IPS-NIHi7 (cell line): Measurements from ENCODE around the gene LGALS9.
A peak's percentile ranks its signal among the peaks of the same experiment; 100 is the strongest.

ENCODE experiments used
- DNase-seq: peaks from one replicate; pipeline ENCODE4 v3.0.0; 2012; ENCODE audit warnings: mixed read lengths; ENCODE audit errors: extremely low spot score

The LGALS9 gene

DNA sequence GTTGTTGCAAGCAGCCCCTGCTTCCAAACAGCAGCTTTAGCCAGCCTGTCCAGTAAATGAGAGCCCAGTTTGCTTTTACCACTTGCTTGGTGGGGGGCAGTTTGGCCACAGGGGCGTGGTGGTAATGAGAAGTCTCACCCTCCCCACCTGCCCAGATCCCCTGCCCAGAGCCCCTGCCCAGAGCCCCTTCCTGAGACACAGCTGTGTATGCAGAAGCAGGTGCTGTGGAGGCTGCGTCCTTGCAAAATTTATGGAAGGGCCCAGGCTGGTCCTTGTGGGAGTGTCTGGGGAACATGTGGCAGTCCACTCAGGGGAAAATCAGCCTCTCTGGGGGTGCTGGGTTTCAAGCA lies 27.6 kb upstream of the LGALS9 start:
- no peak for DNase-seq

DNA sequence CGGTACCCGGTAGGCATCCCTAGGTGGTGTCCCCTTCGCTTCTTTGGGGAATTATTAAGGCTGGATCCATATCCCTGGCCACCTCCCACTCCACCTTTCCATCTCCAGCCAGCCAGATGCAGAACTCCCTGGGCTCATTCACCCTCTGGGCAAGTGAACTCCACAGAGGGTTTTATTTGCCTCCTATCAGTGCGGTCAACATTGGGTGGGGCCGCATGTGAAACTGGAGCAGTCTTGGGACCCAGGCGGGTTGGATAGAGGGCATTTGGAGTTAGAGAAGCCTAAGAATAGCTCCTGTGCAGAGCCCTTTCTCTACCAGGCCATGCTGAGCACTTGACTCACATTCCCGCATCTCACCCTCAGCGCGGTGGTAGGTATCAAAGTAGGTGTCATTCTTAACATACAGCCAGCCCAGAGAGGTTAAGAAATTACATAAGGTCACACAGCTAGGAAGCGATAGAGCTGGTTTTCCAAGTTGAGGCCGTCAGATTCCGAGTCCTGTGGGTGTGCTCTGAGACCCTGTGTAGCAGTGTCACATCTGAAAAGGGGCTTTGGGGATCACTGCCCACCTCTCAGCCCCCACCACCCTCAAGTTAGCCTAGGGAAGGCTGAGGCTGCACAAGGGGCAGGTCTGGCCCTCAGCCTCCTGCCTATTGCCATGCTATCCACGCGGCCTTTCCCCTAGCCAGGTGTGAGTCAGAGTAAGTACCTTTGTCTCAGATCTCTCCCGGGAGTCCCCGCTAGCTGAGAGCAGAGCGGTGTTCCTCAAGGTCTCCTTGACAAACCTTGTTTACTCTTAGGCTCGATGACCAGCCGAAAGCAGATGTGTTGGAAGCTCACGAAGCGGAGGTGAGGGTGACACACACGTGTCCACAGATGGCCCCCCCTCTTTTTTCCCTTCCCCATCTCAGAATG lies 26.9 kb upstream of the LGALS9 start:
- no peak for DNase-seq

GRCh38 chr17:27605409-27605808 lies 25.6 kb upstream of the LGALS9 start:
- no peak for DNase-seq

DNA sequence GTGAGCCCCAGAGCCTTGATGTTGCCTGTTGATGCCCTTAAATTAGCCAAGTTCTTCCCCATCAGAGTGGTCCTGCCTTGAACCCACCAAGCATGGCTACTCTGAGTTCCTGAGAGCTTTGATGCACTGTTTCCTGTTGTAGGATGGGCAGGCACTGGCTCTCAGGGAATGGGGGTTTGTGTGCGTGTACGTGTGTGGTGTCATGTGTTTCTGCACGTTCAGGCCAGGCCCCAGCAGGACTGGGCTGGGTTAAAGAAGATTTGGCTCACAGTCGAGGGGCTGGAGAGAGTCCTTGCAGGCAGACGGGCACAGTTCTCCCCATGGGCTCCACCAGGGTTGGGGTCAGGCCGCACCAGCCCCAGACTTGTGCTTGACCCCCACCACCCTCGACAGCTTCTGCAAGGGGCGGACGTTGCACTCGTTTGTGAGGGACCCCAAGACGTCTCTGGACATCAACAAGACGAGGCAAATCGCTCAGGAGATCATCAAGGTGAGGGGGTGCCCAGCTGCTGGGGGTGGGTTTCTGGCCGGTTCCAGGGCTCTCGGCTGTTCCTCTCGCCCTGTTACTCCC lies 23.4 kb upstream of the LGALS9 start:
- DNase-seq = no peak

DNA sequence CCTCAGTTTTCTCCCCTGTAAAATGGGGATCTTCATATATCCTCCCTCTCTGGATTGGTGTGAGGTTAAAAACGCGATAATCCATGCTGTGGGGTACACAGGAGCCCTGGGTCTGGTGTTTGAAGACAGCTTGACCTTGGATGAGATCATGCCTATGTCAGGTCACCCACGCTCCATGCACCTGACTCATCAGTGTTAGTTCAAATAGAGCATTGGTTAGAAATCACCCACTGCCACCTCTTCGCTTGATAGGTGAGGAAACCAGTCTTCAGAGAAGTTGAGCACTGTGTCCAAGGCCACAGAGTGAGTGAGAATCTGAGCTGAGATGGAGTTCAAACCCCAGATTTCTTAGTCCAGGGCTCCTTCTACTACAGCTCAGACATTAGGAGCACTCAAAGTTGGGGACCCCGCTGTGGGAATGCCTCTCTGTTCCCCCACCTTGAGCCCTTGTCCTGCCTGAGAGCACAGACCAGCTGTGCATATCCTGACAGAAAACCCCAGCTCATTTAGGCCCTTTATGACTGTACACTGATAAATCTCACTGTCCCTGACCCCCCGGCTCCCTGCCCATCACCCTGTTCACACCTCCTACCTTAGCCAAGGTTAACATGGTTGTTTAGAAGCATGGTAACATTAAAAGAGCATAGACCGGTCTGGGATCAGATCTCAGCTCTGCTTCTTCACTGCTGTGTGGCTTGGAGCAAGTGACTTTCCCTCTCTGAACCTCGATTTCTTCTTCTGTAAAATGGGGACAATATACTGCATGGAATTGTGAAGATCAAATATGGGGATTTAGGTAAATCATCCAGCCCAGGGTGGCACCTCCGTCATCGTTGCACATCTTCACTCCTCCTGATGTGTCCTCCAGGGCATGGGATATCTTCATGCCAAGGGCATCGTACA lies 22.4 kb upstream of the LGALS9 start:
- no peak for DNase-seq

DNA sequence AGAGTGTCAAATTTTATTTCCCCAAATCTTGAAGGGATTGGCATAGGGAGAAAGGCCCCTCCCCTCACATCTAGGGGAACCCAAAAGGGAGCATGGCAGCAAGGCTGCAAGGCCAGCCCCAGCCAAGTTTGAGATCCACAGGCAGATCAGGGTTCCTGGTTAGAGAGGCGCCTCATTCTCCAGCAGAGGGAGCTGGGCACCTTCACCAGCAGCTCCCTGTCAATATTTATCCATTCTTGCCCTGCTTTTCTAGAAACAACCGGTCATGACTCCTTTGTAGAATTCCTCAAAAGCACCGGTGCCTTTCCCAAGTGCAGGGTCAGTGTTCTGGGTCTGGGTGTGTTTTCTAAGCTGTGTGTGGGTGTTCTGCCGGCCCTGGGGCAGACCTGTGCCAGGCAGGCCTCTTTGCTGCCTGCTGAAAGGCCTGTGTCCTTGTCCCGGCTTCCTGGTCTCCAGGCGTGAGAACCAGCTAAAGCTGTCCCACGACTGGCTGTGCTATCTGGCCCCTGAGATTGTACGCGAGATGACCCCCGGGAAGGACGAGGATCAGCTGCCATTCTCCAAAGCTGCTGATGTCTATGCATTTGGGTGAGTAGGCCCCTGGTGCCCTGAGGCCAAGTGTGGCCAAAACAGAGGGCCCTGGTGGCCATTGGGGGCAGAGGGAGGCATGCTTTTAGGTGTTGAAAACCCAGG lies 21.2 kb upstream of the LGALS9 start:
- peak; percentile 61 for DNase-seq

- DNase-seq = no peak
Observed at GRCh38 chr17:27610304-27610677, 20.7 kb upstream of the LGALS9 start.

DNA sequence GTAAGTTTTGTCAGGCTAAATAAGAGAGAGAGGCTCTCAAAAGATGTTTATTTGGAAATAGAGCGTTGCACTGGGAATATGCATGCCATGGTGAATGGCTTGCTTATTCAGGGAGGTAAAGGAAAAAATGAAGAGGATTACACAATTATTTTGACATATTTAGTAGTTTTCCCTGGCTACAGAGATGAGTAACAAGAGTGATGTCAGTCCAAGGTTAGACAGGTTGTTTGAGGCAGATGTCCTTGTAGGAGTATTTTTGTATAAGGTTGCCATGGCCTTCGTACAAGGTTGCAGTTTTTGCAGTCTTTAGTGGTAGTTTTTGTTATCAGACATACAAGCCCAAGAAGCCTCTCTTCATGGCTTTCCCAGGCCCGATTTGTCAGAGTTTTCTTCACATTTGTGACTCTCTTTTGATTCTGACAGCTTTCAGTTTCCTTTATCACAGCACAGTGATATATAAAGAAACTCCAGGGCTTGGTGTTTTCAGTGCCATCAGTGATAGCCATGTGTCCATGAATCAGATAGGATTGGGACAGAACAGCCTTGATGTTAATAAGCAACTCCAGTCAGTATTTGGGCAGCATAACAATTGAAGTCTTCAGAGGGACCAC lies 18.7 kb upstream of the LGALS9 start:
- no peak for DNase-seq

DNA sequence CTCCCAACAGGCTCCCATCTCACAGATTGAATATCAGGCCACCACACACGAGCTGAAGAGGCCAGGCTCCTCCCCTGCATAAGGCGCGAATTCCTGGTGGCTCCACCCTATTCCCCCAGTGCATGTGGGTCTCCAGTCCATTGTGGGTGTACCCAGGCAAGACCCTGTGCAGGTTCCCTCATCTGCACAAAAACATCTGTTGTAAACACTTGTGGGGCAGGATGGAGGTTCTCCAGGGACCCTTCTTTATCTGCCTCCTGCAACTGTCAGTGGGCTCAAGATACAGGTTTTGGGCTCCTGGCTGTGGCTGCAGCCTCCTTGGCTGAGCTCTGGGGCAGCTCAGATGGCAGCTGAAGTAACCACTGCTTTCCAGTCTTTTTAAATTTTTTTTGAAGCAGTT lies 17.6 kb upstream of the LGALS9 start:
- DNase-seq = no peak

DNA sequence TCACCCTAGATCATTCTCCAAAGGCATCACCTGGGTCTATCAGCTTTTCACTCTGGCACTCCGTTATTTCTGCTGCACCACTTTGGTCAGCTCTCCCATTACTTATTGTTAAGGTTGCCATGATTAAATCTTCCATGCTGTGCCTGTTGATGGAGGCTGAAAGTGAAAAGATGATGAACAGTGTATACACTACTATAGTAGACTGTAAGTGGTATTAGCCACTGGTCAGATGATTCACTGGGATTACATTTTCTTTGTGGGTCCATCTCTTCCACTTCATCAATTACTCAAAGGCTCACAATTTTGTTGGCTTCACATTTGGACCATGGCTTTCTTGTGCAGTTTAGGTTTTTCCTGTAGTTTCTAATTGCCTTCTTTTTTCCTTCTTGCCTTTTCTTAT lies 15.9 kb upstream of the LGALS9 start:
- no peak for DNase-seq

DNA sequence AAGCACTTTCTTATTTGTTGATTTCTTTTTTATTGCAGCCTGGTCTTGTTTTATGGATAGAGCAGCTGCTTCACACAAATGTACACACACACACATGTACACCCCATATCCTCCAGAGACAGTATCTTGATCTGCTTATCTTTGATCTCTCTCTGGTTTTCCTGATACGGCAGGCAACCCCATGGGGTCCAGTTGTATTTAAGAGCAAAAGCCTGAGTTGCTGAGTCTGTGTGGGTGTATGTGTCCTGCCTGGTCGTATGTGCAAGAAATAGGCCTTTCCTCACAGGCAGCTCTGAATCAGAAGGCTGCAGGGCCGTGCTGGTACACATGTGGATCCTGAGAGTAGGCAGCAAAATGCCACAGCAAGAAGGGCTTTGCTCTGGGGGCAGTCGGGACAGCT lies 14.6 kb upstream of the LGALS9 start:
- no peak for DNase-seq

DNA sequence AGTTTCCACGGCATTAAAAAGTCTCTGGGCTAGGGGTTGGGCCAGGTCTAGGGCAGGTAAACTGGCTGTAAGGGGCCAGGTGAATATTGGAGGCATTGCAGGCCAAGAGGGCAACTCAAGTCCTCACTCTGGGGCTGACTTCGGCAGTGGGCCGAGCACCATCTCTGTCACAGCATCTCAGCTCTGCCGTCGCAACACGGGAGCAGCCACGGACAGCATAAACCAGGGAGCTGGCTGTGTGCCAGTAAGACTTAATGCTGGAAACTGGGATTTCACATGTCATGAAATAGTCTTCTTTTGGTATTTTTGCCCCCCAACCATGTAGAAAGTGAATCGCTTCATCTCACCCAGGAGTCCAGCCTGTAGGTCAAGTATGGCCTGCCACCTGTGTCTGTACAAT lies 12.6 kb upstream of the LGALS9 start:
- DNase-seq = no peak

DNA sequence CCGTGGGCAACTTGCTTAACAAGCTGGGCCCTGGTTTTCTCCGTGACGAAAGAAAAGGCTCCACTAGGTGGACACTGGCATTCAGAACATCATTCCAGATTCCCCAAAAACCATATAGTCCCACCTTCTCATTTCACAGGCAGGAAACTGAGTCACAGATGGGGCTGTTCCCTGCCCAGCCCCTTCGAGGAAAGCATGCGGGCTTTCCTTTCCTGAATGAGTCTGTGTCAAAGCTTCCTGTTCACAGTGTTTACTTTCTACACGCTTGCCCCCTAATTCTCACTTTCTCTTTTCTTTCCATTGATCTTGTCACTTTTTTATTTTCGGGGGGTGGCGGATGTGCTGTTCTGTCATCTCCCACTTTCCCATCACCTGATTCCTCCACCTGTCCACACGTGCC lies 10.3 kb upstream of the LGALS9 start:
- no peak for DNase-seq

DNA sequence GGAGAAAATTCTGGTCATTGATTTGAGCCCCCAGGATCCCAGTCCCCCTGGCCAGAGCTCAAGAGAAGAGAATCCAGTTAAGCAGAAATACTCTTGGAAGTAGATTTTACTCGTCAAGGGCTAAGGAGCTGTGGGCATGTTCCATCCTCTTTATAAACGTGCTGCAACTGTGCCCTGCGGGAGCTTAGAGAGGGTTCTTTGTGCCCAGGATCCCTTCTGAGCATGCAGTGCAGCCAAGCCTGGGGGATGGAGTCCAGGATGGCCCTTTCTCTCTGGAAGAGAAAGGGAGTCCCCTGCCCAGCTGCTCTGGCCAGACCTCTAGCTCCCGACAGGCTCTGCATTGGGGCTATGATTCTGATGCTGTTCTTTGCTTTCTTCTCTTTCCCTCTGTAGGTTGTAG lies 9.5 kb upstream of the LGALS9 start:
- no peak for DNase-seq

DNA sequence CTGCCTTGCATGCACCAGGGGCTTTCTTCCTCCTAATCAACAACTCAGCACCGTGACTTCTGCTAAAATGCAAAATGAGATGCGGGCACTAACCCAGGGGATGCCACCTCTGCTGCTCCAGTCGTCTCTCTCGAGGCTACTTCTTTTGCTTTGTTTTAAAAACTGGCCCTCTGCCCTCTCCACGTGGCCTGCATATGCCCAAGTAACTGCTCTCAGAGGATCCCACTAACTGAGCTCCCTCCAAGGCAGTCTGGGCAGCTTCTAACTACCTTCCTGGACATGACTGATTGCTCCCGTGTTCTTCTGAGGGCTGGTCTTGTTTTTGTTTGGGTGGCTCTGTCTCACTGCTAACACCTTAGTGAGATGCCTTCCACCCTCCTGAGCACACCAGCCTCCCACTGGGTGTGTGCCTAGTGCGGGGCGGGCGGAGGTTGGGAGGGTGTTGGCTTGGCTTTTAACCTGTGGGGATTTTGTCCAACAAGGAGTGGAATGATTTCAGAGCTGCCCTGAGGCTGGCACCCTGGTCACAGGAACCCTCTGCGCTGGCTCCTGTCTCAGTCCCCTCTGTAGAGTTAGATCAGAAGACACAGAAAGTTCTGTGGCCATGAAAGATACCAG lies 8.9 kb upstream of the LGALS9 start:
- no peak for DNase-seq

DNA sequence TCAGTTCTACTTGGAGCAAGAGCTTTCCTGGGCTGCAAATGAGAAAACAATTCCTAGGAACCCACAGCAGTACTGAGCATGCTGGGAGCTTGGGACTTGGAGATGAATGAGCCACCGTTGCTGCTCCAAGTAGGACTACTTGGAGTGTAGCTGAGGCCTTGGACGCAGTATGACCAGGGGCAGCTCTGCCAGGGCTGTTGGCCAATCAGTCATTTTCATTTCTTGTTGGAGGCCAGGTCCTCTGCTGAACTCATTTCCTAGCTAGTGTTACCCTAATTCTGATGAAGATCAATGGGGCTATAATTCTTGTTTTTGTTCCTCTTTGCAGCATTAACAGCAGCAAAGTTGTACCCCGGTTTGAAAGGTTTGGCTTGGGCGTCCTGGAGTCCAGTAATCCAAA lies 8.0 kb upstream of the LGALS9 start:
- DNase-seq = no peak

GRCh38 chr17:27623614-27624013 lies 7.4 kb upstream of the LGALS9 start:
- no peak for DNase-seq

DNA sequence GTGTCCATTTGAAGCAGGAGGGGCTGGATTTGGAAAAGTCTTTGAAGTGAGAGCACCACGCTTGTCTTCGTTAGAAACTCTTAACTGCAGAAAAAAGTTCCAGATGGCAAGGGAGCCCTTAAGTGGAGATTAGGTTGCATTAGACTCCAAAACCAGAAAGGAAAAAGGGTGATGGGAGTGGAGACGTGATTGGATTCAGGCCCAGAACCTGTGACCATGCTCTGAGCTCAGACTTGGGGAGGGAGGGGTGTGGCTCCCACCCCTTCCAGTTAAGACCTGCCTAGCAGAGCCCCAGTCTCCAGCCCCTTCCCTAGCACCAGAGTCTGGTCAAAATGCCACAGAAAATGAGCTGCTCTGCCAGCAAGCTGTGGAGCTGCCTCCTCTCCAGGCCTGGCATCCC lies 6.4 kb upstream of the LGALS9 start:
- no peak for DNase-seq

DNA sequence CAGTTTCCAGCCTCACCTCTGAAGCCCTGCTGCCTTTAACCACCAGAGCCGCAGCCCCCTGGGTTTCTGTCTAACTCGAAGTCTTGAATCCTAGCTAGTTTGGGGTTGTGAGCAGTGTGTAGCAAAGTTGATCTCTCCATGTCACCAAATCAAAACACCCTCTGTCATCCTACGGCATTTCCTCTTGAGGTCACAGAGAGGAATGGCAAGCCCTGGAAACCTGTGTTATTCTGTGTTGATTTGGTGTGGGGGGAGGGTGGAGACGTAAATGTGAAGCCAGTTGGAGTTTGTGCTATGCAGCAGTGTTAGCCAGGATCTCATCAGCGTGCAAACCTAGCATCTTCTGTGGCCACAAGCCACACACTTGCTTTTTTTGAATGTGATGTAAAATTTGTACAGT lies 5.1 kb upstream of the LGALS9 start:
- no peak for DNase-seq

- no peak for DNase-seq
Observed at GRCh38 chr17:27627514-27627913, 3.5 kb upstream of the LGALS9 start.

DNA sequence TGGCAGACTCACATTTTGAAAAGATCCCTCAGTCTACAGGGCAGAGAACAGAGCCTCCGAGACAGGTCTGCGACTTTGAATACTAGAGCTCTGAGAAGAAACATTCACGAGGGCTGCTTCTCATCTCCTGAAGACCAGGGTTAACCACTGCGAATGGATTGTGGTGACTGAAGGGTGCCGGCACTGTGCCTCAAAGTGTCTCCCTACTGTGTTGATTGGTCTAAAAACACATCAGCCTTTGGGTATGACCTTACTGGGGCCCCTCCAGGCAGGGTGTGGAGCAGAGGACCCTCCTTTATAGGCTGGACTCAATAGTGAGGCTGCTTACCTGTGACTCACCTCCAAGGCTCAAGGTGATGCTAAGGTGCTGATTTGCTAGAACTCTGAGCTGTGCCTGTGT lies 2.6 kb upstream of the LGALS9 start:
- no peak for DNase-seq
